SK-N-MC (cell line): ENCODE results near the gene MAP9.

Experiments used
- EZH2 ChIP-seq: fragments of 200-600 bp; sonication (generic); IDR thresholded peaks from one replicate; pipeline ENCODE4 v1.6.1; 2017; ENCODE audit warnings: antibody characterized with exemption
- POLR2AphosphoS5 ChIP-seq: IDR thresholded peaks from 2 replicates; pipeline ENCODE4 v1.6.1; 2012; ENCODE audit warnings: mild to moderate bottlenecking, low read depth, low read length, borderline replicate concordance

GRCh38 chr4:155419266-155419665 lies 42.5 kb upstream of the MAP9 start:
- TF ChIP-seq POLR2AphosphoS5: no peak
- no peak for TF ChIP-seq EZH2
